K562 (cell line): ENCODE results near the gene LY6G6D. TPM values are rescaled to one million over a fixed set of nuclear protein-coding genes. Genes with fewer than 3 reads are reported as not detected.

Experiments used
- CREB5 ChIP-seq: fragments of 250-450 bp; sonication (Bioruptor Pico); IDR thresholded peaks from 2 replicates; pipeline ENCODE4 v1.5.0; 2020; ENCODE audit warnings: mild to moderate bottlenecking
- ETV5 ChIP-seq: sonication (generic); formaldehyde crosslinking; IDR thresholded peaks from 2 replicates; pipeline ENCODE4 v1.4.0; 2020; ENCODE audit warnings: low read depth, mild to moderate bottlenecking, missing genetic modification reagents
- GATAD2B ChIP-seq: fragments of 450-650 bp; IDR thresholded peaks from 2 replicates; pipeline ENCODE4 v1.6.1; 2017; ENCODE audit warnings: mild to moderate bottlenecking, borderline replicate concordance
- HNRNPLL ChIP-seq: fragments of 200-400 bp; formaldehyde crosslinking; IDR thresholded peaks from 2 replicates; pipeline ENCODE4 v1.6.1; 2017; ENCODE audit warnings: low read length, low read depth, mild to moderate bottlenecking; ENCODE audit not compliant: poor library complexity, severe bottlenecking
- NR1H2 ChIP-seq: sonication (generic); formaldehyde crosslinking; IDR thresholded peaks from 2 replicates; pipeline ENCODE4 v1.4.0; 2020; ENCODE audit warnings: mild to moderate bottlenecking, missing genetic modification reagents
- POLR2G ChIP-seq: fragments of 200-400 bp; formaldehyde crosslinking; IDR thresholded peaks from 2 replicates; pipeline ENCODE4 v1.6.1; 2017; ENCODE audit warnings: low read depth, mild to moderate bottlenecking, antibody characterized with exemption, low read length, moderate library complexity
- SLC30A9 ChIP-seq: fragments of 250-450 bp; sonication (Bioruptor Pico); IDR thresholded peaks from 2 replicates; pipeline ENCODE4 v1.8.0; 2022; ENCODE audit warnings: mild to moderate bottlenecking, moderate library complexity
- ZFP36 ChIP-seq: fragments of 150-350 bp; IDR thresholded peaks from 2 replicates; pipeline ENCODE4 v1.6.1; 2018; ENCODE audit warnings: low read length, low read depth; ENCODE audit not compliant: partially characterized antibody
- polyA plus RNA-seq, 8 experiments: library from polyadenylated mRNA; depleted of rRNA in 4 of 8; stranded (reverse) in 5 of 8; unstranded in 3 of 8; fragments of >200 nt; fragmentation: Nextera tagmentation in 2 of 8; fragmentation: Illumina TruSeq in 1 of 8; extraction: Ambion mirVana in 2 of 8; extraction: Trizol in 1 of 8; gene quantifications; 2 replicates each; pipeline versions ENCODE4 v1.2.1 to v1.2.3, GENCODE V29; 2011 to 2014; ENCODE audit warnings: inconsistent platforms in 1 of 8, missing spikeins in 1 of 8
- total RNA-seq, 7 experiments: library from RNA; depleted of rRNA in 6 of 7; stranded (reverse); fragments of >200 nt in 6 of 7; fragmentation: Illumina TruSeq in 2 of 7; extraction: Trizol in 2 of 7; gene quantifications; 2 replicates each; pipeline versions ENCODE4 v1.2.1 to v1.2.3, GENCODE V29; 2011 to 2021; ENCODE audit warnings: low replicate concordance in 1 of 7

LY6G6D gene
- total and polyA plus RNA-seq, 9 of the 15 experiments (the other 6 are each of a cell fraction or from before 2014, with no cell fraction given): 0.30 to 0.38 TPM; not detected in 7

- peak; percentile 92 for TF ChIP-seq POLR2G
- peak; percentile 7 for TF ChIP-seq ZFP36
- no peak for TF ChIP-seq GATAD2B
- TF ChIP-seq HNRNPLL: no peak
- peak; percentile 60; the same call in 1 of the 2 replicates for TF ChIP-seq ETV5 (CRISPR knock-in tag)
- peak; percentile 86; the same call in 1 of the 2 replicates for TF ChIP-seq NR1H2 (CRISPR knock-in tag)
- TF ChIP-seq CREB5 (CRISPR knock-in tag): no peak; the same call in 1 of the 2 replicates
- peak; percentile 8; the same call in 1 of the 2 replicates for TF ChIP-seq SLC30A9
Observed at GRCh38 chr6:31728767-31729514, 13.8 kb downstream of the LY6G6D start, which contains the start of gene DDAH2 (continued).
